Measurements from ENCODE around the gene ANGPT4. TPM values are rescaled to one million over a fixed set of nuclear protein-coding genes. Genes with fewer than 3 reads are reported as not detected.

Gene ANGPT4
- total RNA-seq, 4 donors from 2014 or later, result 0.27 TPM; not detected in 3

GRCh38 chr20:845226-845868, 70.8 kb downstream of the ANGPT4 start:
- no peak for DNase-seq
- Histone ChIP-seq H3K27ac (peak overlapping the region in 3 of 4 donors; percentile 31 to 78 (median 45)), H3K36me3 (no peaks in the 10 kb centered on the region), H3K9me3 (no peaks in the 10 kb centered on the region), H3K4me3 (peak overlapping the region; percentile 44 to 54 (median 48)), H3K4me1 (peaks cover 4 to 53% (median 16%) of the 10 kb centered on the region in 4 donors), H3K27me3 (no peaks in the 10 kb centered on the region)
- no peak for TF ChIP-seq CTCF (IDR thresholded peaks at IDR 0.05)

- peak overlapping the region; percentile 31 to 78 (median 53) for H3K27ac ChIP-seq
- no peak for TF ChIP-seq POLR2A (IDR thresholded peaks at IDR 0.05)
- H3K4me3 ChIP-seq, result peak overlapping the region; percentile 44 to 54 (median 48)
Measured at GRCh38 chr20:844473-845225, 71.5 kb downstream of the ANGPT4 start.

GRCh38 chr20:843912-844311, 72.2 kb downstream of the ANGPT4 start:
- no peaks in the 10 kb centered on the region for H3K27me3 ChIP-seq
- peaks cover 4 to 53% (median 16%) of the 10 kb centered on the region in 4 donors for H3K4me1 ChIP-seq
- DNase-seq, result peak in 2 of 3 donors; percentile 63 to 75
- no peaks in the 10 kb centered on the region for H3K36me3 ChIP-seq
- no peaks in the 10 kb centered on the region for H3K9me3 ChIP-seq
- H3K27ac ChIP-seq, result peak overlapping the region; percentile 45 to 78 (median 67)
- TF ChIP-seq POLR2A (IDR thresholded peaks at IDR 0.05) (no peak), CTCF (IDR thresholded peaks at IDR 0.05) (no peak)
- H3K4me3 ChIP-seq, result no peak overlapping the region

More at GRCh38 chr20:844473-845225, 71.5 kb downstream of the ANGPT4 start:
- Histone ChIP-seq H3K4me1 (peaks cover 4 to 53% (median 16%) of the 10 kb centered on the region in 4 donors), H3K9me3 (no peaks in the 10 kb centered on the region), H3K36me3 (no peaks in the 10 kb centered on the region), H3K27me3 (no peaks in the 10 kb centered on the region)
- peak; percentile 93 to 98 (median 97) for DNase-seq

- no peaks in the 10 kb centered on the region for H3K9me3 ChIP-seq
- peak overlapping the region in 2 of 4 donors; percentile 69 to 85 for H3K4me3 ChIP-seq
- no peaks in the 10 kb centered on the region for H3K36me3 ChIP-seq
- peak overlapping the region in 1 of 4 donors; percentile 25 for H3K27ac ChIP-seq
- no peak for TF ChIP-seq POLR2A (IDR thresholded peaks at IDR 0.05)
- TF ChIP-seq CTCF (IDR thresholded peaks at IDR 0.05), result no peak
- no peak for DNase-seq
- peaks cover 4 to 53% (median 16%) of the 10 kb centered on the region in 4 donors for H3K4me1 ChIP-seq
- H3K27me3 ChIP-seq, result no peaks in the 10 kb centered on the region
Measured at GRCh38 chr20:842547-842940, 73.6 kb downstream of the ANGPT4 start.

- H3K4me3 ChIP-seq, result peak overlapping the region; percentile 50 to 85 (median 62)
- H3K36me3 ChIP-seq, result no peaks in the 10 kb centered on the region
- peak in 1 of 3 donors; percentile 62 for DNase-seq
- peak overlapping the region in 3 of 4 donors; percentile 18 to 47 (median 46) for H3K27ac ChIP-seq
- peaks cover 4 to 50% (median 16%) of the 10 kb centered on the region in 4 donors for H3K4me1 ChIP-seq
- no peaks in the 10 kb centered on the region for H3K27me3 ChIP-seq
- TF ChIP-seq POLR2A (IDR thresholded peaks at IDR 0.05), result no peak
- no peak for TF ChIP-seq CTCF (IDR thresholded peaks at IDR 0.05)
- H3K9me3 ChIP-seq, result no peaks in the 10 kb centered on the region
Measured at GRCh38 chr20:841568-842546, 74.3 kb downstream of the ANGPT4 start.
